OCI-LY7 (cell line): ENCODE measurements around the gene SPOCK1.

Experiments used
- EZH2phosphoT487 ChIP-seq: fragments of 200-600 bp; sonication (generic); IDR thresholded peaks from 2 replicates; pipeline ENCODE4 v1.6.1; 2018; ENCODE audit warnings: low read depth, borderline replicate concordance, mild to moderate bottlenecking, mixed run types, antibody characterized with exemption, low read length, moderate library complexity, mixed read lengths
- TF ChIP-seq, protein P1 (sequence below): fragments of 200-600 bp; sonication (generic); conservative IDR thresholded peaks from 2 replicates; pipeline ENCODE4 v1.5.1; 2014; ENCODE audit warnings: mild to moderate bottlenecking, antibody characterized with exemption, low read length, moderate library complexity, mixed read lengths

DNA sequence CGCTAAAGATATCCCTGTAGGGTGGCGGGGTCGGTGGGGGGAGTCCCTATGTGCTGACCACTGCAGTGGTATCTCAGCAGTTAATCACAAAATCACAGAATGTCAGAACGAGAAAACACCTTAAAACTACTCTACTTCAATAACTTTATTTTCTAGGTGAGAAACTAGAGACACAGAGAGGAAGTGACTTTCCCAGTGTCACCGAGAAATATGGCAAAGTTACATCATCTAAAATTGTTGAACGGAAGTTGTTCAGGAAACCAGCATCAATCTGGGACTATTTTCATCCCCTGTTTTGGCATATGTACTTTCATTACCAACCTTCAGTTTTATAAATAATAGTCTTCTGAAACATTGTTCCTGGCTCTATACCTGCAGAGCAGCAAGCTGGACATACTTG, 384.0 kb downstream of the SPOCK1 start:
- TF ChIP-seq, protein P1, sequence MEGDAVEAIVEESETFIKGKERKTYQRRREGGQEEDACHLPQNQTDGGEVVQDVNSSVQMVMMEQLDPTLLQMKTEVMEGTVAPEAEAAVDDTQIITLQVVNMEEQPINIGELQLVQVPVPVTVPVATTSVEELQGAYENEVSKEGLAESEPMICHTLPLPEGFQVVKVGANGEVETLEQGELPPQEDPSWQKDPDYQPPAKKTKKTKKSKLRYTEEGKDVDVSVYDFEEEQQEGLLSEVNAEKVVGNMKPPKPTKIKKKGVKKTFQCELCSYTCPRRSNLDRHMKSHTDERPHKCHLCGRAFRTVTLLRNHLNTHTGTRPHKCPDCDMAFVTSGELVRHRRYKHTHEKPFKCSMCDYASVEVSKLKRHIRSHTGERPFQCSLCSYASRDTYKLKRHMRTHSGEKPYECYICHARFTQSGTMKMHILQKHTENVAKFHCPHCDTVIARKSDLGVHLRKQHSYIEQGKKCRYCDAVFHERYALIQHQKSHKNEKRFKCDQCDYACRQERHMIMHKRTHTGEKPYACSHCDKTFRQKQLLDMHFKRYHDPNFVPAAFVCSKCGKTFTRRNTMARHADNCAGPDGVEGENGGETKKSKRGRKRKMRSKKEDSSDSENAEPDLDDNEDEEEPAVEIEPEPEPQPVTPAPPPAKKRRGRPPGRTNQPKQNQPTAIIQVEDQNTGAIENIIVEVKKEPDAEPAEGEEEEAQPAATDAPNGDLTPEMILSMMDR: no peak
- TF ChIP-seq EZH2phosphoT487: no peak
